CD4-positive, alpha-beta T cell treated with Interferon gamma for 1 hour (primary cell): ENCODE data around the gene USP17L19.
A peak's percentile ranks its signal among the peaks of the same experiment; 100 is the strongest.
"Not testable (repeated sequence)": the region's sequence is repeated elsewhere in the genome, so short reads cannot be mapped to it uniquely, and the experiment has no call there.

Experiments
- DNase-seq: peaks from one replicate; pipeline ENCODE4 v3.0.0-alpha.2; 2020

The USP17L19 gene, protein sequence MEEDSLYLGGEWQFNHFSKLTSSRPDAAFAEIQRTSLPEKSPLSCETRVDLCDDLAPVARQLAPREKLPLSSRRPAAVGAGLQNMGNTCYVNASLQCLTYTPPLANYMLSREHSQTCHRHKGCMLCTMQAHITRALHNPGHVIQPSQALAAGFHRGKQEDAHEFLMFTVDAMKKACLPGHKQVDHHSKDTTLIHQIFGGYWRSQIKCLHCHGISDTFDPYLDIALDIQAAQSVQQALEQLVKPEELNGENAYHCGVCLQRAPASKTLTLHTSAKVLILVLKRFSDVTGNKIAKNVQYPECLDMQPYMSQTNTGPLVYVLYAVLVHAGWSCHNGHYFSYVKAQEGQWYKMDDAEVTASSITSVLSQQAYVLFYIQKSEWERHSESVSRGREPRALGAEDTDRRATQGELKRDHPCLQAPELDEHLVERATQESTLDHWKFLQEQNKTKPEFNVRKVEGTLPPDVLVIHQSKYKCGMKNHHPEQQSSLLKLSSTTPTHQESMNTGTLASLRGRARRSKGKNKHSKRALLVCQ

DNA sequence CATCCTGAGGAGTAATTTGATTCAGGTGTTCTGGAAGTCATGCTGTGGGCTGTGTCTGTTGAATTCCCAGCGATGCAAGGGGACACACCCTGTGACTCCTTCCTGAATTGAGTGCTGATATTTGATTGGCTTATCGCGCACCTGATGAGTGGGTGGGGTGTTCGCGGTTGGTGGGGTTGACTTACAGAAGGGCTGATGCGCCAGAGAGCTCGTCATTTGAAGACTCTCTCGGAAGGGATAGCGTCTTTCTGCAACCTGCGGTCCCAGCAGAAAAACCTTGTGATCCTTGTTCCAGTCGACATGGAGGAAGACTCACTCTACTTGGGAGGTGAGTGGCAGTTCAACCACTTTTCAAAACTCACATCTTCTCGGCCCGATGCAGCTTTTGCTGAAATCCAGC lies at the start of gene USP17L19:
USP17L19 (plus strand) TSS at position 301 of the 400 bp plus-strand sequence; CDS start at position 301, 0 bp downstream.
- DNase-seq, result not testable (repeated sequence)

DNA sequence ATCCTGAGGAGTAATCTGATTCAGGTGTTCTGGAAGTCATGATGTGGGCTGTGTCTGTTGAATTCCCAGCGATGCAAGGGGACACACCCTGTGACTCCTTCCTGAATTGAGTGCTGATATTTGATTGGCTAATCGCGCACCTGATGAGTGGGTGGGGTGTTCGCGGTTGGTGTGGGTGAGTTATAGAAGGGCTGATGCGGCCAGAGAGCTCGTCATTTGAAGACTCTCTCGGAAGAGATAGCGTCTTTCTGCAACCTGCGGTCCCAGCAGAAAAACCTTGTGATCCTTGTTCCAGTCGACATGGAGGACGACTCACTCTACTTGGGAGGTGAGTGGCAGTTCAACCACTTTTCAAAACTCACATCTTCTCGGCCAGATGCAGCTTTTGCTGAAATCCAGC lies 42.8 kb upstream of the USP17L19 start, which contains the start of gene USP17L10:
USP17L10 (plus strand) TSS at position 301 of the 400 bp plus-strand sequence; CDS start at position 301, 0 bp downstream.
- DNase-seq, result not testable (repeated sequence)

DNA sequence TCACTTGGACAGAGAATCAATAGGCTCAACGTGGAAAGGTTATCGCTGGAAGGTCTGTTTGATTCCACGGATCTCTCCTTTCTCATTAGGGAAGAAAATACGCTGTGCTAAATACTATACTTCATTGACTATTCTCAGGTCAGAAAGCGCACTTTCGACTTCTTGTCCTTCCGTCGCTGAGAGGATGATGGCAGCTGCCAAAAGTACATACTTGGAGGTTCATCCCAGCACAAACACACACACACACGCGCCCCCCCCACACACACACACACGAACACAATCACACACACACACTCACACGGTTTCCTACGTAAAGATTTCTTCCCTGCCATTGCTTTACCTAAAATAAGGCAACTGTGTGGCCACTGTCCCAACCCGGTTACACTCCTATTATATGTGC lies 38.5 kb upstream of the USP17L19 start:
- not testable (repeated sequence) for DNase-seq

DNA sequence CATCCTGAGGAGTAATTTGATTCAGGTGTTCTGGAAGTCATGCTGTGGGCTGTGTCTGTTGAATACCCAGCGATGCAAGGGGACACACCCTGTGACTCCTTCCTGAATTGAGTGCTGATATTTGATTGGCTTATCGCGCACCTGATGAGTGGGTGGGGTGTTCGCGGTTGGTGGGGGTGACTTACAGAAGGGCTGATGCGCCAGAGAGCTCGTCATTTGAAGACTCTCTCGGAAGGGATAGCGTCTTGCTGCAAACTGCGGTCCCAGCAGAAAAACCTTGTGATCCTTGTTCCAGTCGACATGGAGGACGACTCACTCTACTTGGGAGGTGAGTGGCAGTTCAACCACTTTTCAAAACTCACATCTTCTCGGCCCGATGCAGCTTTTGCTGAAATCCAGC lies 38.1 kb upstream of the USP17L19 start, which contains the start of gene USP17L11:
USP17L11 (plus strand) TSS at position 301 of the 400 bp plus-strand sequence; CDS start at position 301, 0 bp downstream.
- not testable (repeated sequence) for DNase-seq

DNA sequence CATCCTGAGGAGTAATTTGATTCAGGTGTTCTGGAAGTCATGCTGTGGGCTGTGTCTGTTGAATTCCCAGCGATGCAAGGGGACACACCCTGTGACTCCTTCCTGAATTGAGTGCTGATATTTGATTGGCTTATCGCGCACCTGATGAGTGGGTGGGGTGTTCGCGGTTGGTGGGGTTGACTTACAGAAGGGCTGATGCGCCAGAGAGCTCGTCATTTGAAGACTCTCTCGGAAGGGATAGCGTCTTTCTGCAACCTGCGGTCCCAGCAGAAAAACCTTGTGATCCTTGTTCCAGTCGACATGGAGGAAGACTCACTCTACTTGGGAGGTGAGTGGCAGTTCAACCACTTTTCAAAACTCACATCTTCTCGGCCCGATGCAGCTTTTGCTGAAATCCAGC lies 33.3 kb upstream of the USP17L19 start, which contains the start of gene USP17L12:
USP17L12 (plus strand) TSS at position 301 of the 400 bp plus-strand sequence; CDS start at position 301, 0 bp downstream.
- DNase-seq, result not testable (repeated sequence)

DNA sequence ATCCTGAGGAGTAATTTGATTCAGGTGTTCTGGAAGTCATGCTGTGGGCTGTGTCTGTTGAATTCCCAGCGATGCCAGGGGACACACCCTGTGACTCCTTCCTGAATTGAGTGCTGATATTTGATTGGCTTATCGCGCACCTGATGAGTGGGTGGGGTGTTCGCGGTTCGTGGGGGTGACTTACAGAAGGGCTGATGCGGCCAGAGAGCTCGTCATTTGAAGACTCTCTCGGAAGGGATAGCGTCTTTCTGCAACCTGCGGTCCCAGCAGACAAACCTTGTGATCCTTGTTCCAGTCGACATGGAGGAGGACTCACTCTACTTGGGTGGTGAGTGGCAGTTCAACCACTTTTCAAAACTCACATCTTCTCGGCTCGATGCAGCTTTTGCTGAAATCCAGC lies 28.6 kb upstream of the USP17L19 start, which contains the start of gene USP17L13:
USP17L13 (plus strand) TSS at position 301 of the 400 bp plus-strand sequence; CDS start at position 301, 0 bp downstream.
- DNase-seq, result not testable (repeated sequence)

DNA sequence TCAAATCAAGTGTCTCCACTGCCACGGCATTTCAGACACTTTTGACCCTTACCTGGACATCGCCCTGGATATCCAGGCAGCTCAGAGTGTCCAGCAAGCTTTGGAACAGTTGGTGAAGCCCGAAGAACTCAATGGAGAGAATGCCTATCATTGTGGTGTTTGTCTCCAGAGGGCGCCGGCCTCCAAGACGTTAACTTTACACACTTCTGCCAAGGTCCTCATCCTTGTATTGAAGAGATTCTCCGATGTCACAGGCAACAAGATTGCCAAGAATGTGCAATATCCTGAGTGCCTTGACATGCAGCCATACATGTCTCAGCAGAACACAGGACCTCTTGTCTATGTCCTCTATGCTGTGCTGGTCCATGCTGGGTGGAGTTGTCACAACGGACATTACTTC lies 22.9 kb upstream of the USP17L19 start:
- not testable (repeated sequence) for DNase-seq

DNA sequence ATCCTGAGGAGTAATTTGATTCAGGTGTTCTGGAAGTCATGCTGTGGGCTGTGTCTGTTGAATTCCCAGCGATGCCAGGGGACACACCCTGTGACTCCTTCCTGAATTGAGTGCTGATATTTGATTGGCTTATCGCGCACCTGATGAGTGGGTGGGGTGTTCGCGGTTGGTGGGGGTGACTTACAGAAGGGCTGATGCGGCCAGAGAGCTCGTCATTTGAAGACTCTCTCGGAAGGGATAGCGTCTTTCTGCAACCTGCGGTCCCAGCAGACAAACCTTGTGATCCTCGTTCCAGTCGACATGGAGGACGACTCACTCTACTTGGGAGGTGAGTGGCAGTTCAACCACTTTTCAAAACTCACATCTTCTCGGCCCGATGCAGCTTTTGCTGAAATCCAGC lies 19.1 kb upstream of the USP17L19 start, which contains the start of gene USP17L15:
USP17L15 (plus strand) TSS at position 301 of the 400 bp plus-strand sequence; CDS start at position 301, 0 bp downstream.
- not testable (repeated sequence) for DNase-seq

DNA sequence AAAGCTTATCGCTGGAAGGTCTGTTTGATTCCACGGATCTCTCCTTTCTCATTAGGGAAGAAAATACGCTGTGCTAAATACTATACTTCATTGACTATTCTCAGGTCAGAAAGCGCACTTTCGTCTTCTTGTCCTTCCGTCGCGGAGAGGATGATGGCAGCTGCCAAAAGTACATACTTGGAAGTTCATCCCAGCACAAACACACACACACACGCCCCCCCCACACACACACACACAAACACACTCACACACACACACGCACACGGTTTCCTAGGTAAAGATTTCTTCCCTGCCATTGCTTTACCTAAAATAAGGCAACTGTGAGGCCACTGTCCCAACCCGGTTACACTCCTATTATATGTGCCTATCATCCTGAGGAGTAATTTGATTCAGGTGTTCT lies 14.7 kb upstream of the USP17L19 start:
- DNase-seq, result peak; percentile 4

DNA sequence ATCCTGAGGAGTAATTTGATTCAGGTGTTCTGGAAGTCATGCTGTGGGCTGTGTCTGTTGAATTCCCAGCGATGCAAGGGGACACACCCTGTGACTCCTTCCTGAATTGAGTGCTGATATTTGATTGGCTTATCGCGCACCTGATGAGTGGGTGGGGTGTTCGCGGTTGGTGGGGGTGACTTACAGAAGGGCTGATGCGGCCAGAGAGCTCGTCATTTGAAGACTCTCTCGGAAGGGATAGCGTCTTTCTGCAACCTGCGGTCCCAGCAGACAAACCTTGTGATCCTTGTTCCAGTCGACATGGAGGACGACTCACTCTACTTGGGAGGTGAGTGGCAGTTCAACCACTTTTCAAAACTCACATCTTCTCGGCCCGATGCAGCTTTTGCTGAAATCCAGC lies 9.6 kb upstream of the USP17L19 start, which contains the start of gene USP17L17:
USP17L17 (plus strand) TSS at position 301 of the 400 bp plus-strand sequence; CDS start at position 301, 0 bp downstream.
- DNase-seq, result not testable (repeated sequence)

DNA sequence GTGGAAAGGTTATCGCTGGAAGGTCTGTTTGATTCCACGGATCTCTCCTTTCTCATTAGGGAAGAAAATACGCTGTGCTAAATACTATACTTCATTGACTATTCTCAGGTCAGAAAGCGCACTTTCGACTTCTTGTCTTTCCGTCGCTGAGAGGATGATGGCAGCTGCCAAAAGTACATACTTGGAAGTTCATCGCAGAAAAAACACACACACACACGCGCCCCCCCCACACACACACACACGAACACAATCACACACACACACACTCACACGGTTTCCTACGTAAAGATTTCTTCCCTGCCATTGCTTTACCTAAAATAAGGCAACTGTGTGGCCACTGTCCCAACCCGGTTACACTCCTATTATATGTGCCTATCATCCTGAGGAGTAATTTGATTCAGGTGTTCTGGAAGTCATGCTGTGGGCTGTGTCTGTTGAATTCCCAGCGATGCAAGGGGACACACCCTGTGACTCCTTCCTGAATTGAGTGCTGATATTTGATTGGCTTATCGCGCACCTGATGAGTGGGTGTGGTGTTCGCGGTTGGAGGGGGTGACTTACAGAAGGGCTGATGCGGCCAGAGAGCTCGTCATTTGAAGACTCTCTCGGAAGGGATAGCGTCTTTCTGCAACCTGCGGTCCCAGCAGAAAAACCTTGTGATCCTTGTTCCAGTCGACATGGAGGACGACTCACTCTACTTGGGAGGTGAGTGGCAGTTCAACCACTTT lies 5.1 kb upstream of the USP17L19 start, which contains the start of gene USP17L18:
USP17L18 (plus strand) TSS at position 678 of the 728 bp plus-strand sequence; CDS start at position 678, 0 bp downstream.
- not testable (repeated sequence) for DNase-seq

DNA sequence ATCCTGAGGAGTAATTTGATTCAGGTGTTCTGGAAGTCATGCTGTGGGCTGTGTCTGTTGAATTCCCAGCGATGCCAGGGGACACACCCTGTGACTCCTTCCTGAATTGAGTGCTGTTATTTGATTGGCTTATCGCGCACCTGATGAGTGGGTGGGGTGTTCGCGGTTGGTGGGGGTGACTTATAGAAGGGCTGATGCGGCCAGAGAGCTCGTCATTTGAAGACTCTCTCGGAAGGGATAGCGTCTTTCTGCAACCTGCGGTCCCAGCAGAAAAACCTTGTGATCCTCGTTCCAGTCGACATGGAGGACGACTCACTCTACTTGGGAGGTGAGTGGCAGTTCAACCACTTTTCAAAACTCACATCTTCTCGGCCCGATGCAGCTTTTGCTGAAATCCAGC lies 4.6 kb downstream of the USP17L19 start, which contains the start of gene USP17L20:
USP17L20 (plus strand) TSS at position 301 of the 400 bp plus-strand sequence; CDS start at position 301, 0 bp downstream.
- DNase-seq, result not testable (repeated sequence)

DNA sequence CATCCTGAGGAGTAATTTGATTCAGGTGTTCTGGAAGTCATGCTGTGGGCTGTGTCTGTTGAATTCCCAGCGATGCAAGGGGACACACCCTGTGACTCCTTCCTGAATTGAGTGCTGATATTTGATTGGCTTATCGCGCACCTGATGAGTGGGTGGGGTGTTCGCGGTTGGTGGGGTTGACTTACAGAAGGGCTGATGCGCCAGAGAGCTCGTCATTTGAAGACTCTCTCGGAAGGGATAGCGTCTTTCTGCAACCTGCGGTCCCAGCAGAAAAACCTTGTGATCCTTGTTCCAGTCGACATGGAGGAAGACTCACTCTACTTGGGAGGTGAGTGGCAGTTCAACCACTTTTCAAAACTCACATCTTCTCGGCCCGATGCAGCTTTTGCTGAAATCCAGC lies 9.4 kb downstream of the USP17L19 start, which contains the start of gene USP17L21:
USP17L21 (plus strand) TSS at position 301 of the 400 bp plus-strand sequence; CDS start at position 301, 0 bp downstream.
- not testable (repeated sequence) for DNase-seq

DNA sequence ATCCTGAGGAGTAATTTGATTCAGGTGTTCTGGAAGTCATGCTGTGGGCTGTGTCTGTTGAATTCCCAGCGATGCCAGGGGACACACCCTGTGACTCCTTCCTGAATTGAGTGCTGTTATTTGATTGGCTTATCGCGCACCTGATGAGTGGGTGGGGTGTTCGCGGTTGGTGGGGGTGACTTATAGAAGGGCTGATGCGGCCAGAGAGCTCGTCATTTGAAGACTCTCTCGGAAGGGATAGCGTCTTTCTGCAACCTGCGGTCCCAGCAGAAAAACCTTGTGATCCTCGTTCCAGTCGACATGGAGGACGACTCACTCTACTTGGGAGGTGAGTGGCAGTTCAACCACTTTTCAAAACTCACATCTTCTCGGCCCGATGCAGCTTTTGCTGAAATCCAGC lies 14.1 kb downstream of the USP17L19 start, which contains the start of gene USP17L22:
USP17L22 (plus strand) TSS at position 301 of the 400 bp plus-strand sequence; CDS start at position 301, 0 bp downstream.
- not testable (repeated sequence) for DNase-seq

DNA sequence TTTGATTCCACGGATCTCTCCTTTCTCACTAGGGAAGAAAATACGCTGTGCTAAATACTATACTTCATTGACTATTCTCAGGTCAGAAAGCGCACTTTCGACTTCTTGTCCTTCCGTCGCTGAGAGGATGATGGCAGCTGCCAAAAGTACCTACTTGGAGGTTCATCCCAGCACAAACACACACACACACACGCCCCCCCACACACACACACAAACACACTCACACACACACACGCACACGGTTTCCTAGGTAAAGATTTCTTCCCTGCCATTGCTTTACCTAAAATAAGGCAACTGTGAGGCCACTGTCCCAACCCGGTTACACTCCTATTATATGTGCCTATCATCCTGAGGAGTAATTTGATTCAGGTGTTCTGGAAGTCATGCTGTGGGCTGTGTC lies 18.5 kb downstream of the USP17L19 start:
- DNase-seq, result not testable (repeated sequence)
